Measurements from ENCODE around the gene TFDP1.

The TFDP1 gene

GRCh38 chr13:113659337-113659736 is 74.8 kb downstream of the TFDP1 start:
- no peak for DNase-seq (ENCODE audit: low spot score)

GRCh38 chr13:113660066-113660465 is 75.5 kb downstream of the TFDP1 start:
- TF ChIP-seq CTCF (IDR thresholded peaks at IDR 0.05; ENCODE audit: extremely low read depth, missing control alignments): no peak
- no peak for DNase-seq (ENCODE audit: low spot score)

More at GRCh38 chr13:113659337-113659736, 74.8 kb downstream of the TFDP1 start:
- TF ChIP-seq CTCF (IDR thresholded peaks at IDR 0.05; ENCODE audit: extremely low read depth, missing control alignments): no peak

- DNase-seq (ENCODE audit: low spot score): no peak
- no peak for TF ChIP-seq CTCF (IDR thresholded peaks at IDR 0.05; ENCODE audit: extremely low read depth, missing control alignments)
Observed at GRCh38 chr13:113661509-113661908, 77.0 kb downstream of the TFDP1 start.

- no peak for DNase-seq (ENCODE audit: low spot score)
- no peak for TF ChIP-seq CTCF (IDR thresholded peaks at IDR 0.05; ENCODE audit: extremely low read depth, missing control alignments)
Observed at GRCh38 chr13:113663934-113664333, 79.4 kb downstream of the TFDP1 start.

- no peak for DNase-seq (ENCODE audit: low spot score)
- no peak for TF ChIP-seq CTCF (IDR thresholded peaks at IDR 0.05; ENCODE audit: extremely low read depth, missing control alignments)
Observed at GRCh38 chr13:113664751-113665596, 80.4 kb downstream of the TFDP1 start.

GRCh38 chr13:113665597-113666328 is 81.2 kb downstream of the TFDP1 start:
- TF ChIP-seq CTCF (IDR thresholded peaks at IDR 0.05; ENCODE audit: extremely low read depth, missing control alignments): no peak
- DNase-seq (ENCODE audit: low spot score): no peak

GRCh38 chr13:113666329-113666670 is 81.7 kb downstream of the TFDP1 start:
- no peak for TF ChIP-seq CTCF (IDR thresholded peaks at IDR 0.05; ENCODE audit: extremely low read depth, missing control alignments)
- DNase-seq (ENCODE audit: low spot score): no peak

All from GM20000 (cell line).